Keratinocyte (primary cell): ENCODE measurements around the gene NPIPB8.

Experiments
- CTCF ChIP-seq, 3 experiments: IDR thresholded peaks in 1 of 3; conservative IDR thresholded peaks in 1 of 3; optimal IDR thresholded peaks in 1 of 3; 2 replicates in 2 of 3; 3 replicates in 1 of 3; pipeline versions ENCODE3 to v1.5.1; 2011; ENCODE audit warnings: low read length in 3 of 3, mild to moderate bottlenecking in 3 of 3, moderate library complexity in 2 of 3, control low read depth in 1 of 3, inconsistent platforms in 1 of 3; ENCODE audit not compliant: insufficient read depth in 2 of 3; ENCODE audit errors: extremely low read depth in 1 of 3
- EZH2 ChIP-seq: IDR thresholded peaks from one replicate; pipeline ENCODE4 v1.6.1; 2012; ENCODE audit warnings: inconsistent platforms, mild to moderate bottlenecking, low read length, moderate library complexity

GRCh38 chr16:28604186-28604565 is 33.7 kb upstream of the NPIPB8 start:
- TF ChIP-seq CTCF (optimal IDR thresholded peaks at IDR 0.05 in 1 of 3, IDR thresholded peaks at IDR 0.05 in 1 of 3, conservative IDR thresholded peaks at IDR 0.05 in 1 of 3; ENCODE audit: extremely low read depth in 1 of 3, insufficient read depth in 2 of 3, low read length in 3 of 3): no peak
- TF ChIP-seq EZH2: no peak
